Neural progenitor cell (in vitro differentiated cells): ENCODE data around the gene LRRC10.
A peak's percentile ranks its signal among the peaks of the same experiment; 100 is the strongest.

ENCODE experiments used
- EZH2 ChIP-seq: fragments of 200-600 bp; sonication (generic); IDR thresholded peaks from 2 replicates; pipeline ENCODE4 v1.6.1; 2017; ENCODE audit warnings: antibody characterized with exemption, mild to moderate bottlenecking, moderate library complexity
- TF ChIP-seq, protein P1 (sequence below): fragments of 200-600 bp; sonication (generic); IDR thresholded peaks from 2 replicates; pipeline ENCODE4 v1.5.1; 2017; ENCODE audit warnings: antibody characterized with exemption, mild to moderate bottlenecking

- TF ChIP-seq, protein P1, sequence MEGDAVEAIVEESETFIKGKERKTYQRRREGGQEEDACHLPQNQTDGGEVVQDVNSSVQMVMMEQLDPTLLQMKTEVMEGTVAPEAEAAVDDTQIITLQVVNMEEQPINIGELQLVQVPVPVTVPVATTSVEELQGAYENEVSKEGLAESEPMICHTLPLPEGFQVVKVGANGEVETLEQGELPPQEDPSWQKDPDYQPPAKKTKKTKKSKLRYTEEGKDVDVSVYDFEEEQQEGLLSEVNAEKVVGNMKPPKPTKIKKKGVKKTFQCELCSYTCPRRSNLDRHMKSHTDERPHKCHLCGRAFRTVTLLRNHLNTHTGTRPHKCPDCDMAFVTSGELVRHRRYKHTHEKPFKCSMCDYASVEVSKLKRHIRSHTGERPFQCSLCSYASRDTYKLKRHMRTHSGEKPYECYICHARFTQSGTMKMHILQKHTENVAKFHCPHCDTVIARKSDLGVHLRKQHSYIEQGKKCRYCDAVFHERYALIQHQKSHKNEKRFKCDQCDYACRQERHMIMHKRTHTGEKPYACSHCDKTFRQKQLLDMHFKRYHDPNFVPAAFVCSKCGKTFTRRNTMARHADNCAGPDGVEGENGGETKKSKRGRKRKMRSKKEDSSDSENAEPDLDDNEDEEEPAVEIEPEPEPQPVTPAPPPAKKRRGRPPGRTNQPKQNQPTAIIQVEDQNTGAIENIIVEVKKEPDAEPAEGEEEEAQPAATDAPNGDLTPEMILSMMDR: peak; percentile 50
- TF ChIP-seq EZH2: no peak
Observed at GRCh38 chr12:69630191-69630590, 19.5 kb upstream of the LRRC10 start.
